ENCODE results near the gene TIMM8B. TPM values are rescaled to one million over a fixed set of nuclear protein-coding genes. Genes with fewer than 3 reads are reported as not detected.

Gene TIMM8B
- total RNA-seq, 1 experiment from 2014 or later: 62.1 TPM

DNA sequence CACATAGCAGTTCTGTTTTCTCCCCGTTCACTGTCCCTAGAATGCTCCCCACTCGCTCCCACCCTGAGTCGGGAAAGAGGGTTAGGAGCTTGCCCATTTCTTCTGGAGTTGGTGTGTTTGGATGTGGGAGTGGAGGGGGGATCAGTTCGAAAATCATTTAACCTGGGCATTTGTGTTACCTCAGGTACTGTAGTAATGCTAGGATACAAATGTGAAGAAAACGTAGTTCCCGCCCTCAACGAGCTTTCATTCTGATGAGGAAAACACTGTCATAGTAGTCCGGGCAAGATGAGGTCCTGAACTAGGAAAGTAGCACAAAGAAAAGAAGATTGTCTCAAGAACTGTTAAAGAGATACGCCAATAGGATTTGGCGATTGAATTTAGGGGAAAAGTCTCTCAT lies 656 bp upstream of the TIMM8B start:
- Histone ChIP-seq H3K4me3 (replicated peaks in 1 of 2; ENCODE audit: low read depth in 1 of 2, low read length in 2 of 2) (peak overlapping the region; percentile 87 to 93), H3K9me3 (ENCODE audit: control insufficient read depth in 1 of 2, insufficient read depth in 1 of 2, low read depth in 1 of 2, low read length in 2 of 2) (no peaks in the 10 kb centered on the region), H3K27me3 (ENCODE audit: insufficient read depth, low read length) (no peaks in the 10 kb centered on the region), H3K9me2 (ENCODE audit: insufficient read depth) (no peaks in the 10 kb centered on the region), H2AFZ (ENCODE audit: low read depth, low read length, poor library complexity, severe bottlenecking) (no peak overlapping the region), H4K20me1 (ENCODE audit: insufficient read depth) (no peaks in the 10 kb centered on the region), H3K27ac (ENCODE audit: low read depth, low read length) (peak overlapping the region; percentile 65), H3K9ac (ENCODE audit: low read length) (peak overlapping the region; percentile 97), H3K4me2 (ENCODE audit: low read length) (peak overlapping the region; percentile 79), H3K4me1 (ENCODE audit: control insufficient read depth in 1 of 2, insufficient read depth in 2 of 2, low read length in 2 of 2) (peaks cover 0 to 15% of the 10 kb centered on the region in 2 experiments; a peak in 2 of 4 replicates), H3K79me2 (ENCODE audit: insufficient read depth, low read length) (peaks cover 82% of the 10 kb centered on the region), H3K36me3 (ENCODE audit: control insufficient read depth in 1 of 2, insufficient read depth in 2 of 2, low read length in 2 of 2) (peaks cover 49 to 50% of the 10 kb centered on the region in 2 experiments)
- TF ChIP-seq ZBTB33 (IDR thresholded peaks at IDR 0.05; ENCODE audit: extremely low read depth, insufficient replicate concordance, low read length): no peak
- TF ChIP-seq, protein P1, sequence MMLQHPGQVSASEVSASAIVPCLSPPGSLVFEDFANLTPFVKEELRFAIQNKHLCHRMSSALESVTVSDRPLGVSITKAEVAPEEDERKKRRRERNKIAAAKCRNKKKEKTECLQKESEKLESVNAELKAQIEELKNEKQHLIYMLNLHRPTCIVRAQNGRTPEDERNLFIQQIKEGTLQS (IDR thresholded peaks at IDR 0.05): no peak
- TF ChIP-seq YY1 (IDR thresholded peaks at IDR 0.05; ENCODE audit: extremely low read depth, insufficient replicate concordance, low read depth, low read length): no peak
- TF ChIP-seq RAD21 (IDR thresholded peaks at IDR 0.05; ENCODE audit: low read depth): no peak
- TF ChIP-seq EGR1 (IDR thresholded peaks at IDR 0.05; ENCODE audit: low read depth): no peak
- TF ChIP-seq POLR2AphosphoS5 (IDR thresholded peaks at IDR 0.05; ENCODE audit: low read depth, low read length): no peak
- RAD21 ChIA-PET (ENCODE audit: low non-redundant PET in 1 of 2, low total read pairs in 2 of 2, uncharacterized antibody in 2 of 2, unreplicated experiment in 2 of 2): no interaction called here
- CTCF ChIA-PET: interaction anchor here (1.0 to 1.1 kb wide), 2 partner anchors 26 to 193 kb away, joined by 3 read pairs; no protein-coding TSS in a partner anchor
- intact Hi-C loops (cut with micrococcal nuclease): loop anchor here (2.0 to 5.0 kb wide), 3 partner anchors 155 to 208 kb away; partner anchors contain the start of genes CFAP68 and FDXACB1
- ATAC-seq (peak; percentile 24), DNase-seq (ENCODE audit: low read depth, low spot score) (no peak)
- POLR2A ChIA-PET: interaction anchor here (1.0 to 1.3 kb wide), 2 partner anchors 13 to 132 kb away, joined by 3 to 4 read pairs; no protein-coding TSS in a partner anchor
- TSS peak; percentile 44 for BruUV-seq (replicated peaks)

All from HCT116 (cell line).